ENCODE data around the gene DNAH14. TPM values are rescaled to one million over a fixed set of nuclear protein-coding genes. Genes with fewer than 3 reads are reported as not detected.
"Not testable (repeated sequence)": the region's sequence is repeated elsewhere in the genome, so short reads cannot be mapped to it uniquely, and the experiment has no call there.

DNAH14 gene
- total RNA-seq, 4 donors from 2014 or later: 4.1 to 84.0 (median 11.4) TPM

DNA sequence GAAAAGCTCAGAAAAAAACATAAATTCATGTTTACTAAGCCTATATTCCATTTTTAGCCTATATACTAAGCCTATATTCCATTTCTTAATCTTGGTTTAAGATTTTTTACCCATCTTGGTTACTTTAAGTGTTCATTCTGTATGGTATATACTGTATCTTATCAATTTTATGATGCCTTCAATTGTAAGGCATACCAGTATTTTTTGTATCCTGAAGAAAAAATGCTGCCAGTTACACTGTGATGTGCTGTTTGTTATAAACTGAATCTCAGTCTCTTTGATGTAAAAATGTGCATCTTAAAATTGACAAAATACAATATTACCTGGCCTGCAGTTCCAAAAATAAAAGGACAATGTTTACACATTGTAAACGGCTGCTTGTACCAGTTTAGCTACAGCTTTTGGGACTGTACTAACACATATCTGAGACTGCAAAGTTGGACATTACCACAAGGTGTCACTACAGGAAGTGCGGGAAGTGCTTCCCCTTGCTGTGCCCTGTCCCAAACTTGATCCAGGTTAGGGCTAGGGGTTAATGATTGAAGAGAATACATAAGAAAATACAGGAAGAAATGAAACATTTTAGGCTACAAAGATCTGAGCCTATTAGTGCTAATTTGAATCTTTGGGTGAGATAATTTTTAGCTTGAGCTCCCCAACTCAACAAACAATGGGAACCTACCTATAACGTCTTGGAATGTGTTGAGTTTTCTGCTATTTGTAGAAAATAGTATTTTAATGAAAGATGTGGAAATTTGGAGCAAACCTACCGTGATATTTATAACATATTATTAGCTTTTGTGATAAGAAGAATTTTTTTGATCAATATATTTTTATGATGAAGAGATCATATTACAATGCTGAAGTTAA, 389.5 kb downstream of the DNAH14 start:
- 24 to 45% methylated on average over 3 to 4 of the region's 4 CpGs for WGBS, 2 donors (ENCODE audit: low coverage in 1 of 2)
- in situ Hi-C loops (cut with MboI; ENCODE audit: low pct_ligation_motif_present in 1 of 4, low pct_unique_long_range_greater_than_20kb in 1 of 4, low sequenced_read_pairs in 3 of 4): loop anchor here in 1 of 4 donors (25.0 kb wide), 1 partner anchor 643 kb away; no protein-coding TSS in a partner anchor
- intact Hi-C loops (cut with DNase I; ENCODE audit: low total_unique reads): no loop called here
- Histone ChIP-seq H3K27ac (no peak overlapping the region), H3K4me3 (no peak overlapping the region), H3K9me3 (no peaks in the 10 kb centered on the region), H3K4me1 (peaks cover 0 to 6% (median 0%) of the 10 kb centered on the region in 4 donors), H3K36me3 (no peaks in the 10 kb centered on the region), H3K27me3 (no peaks in the 10 kb centered on the region)
- TF ChIP-seq POLR2A (IDR thresholded peaks at IDR 0.05): no peak
- no peak for TF ChIP-seq EP300 (IDR thresholded peaks at IDR 0.05; ENCODE audit: low read depth)
- peak; percentile 56 to 65 (median 61) for TF ChIP-seq CTCF (IDR thresholded peaks at IDR 0.05)
- no peak for TF ChIP-seq POLR2AphosphoS5 (IDR thresholded peaks at IDR 0.05)
- DNase-seq: peak; percentile 13

GRCh38 chr1:225319871-225320270, 390.4 kb downstream of the DNAH14 start:
- Histone ChIP-seq H3K27me3 (no peaks in the 10 kb centered on the region), H3K4me1 (peaks cover 0 to 6% (median 0%) of the 10 kb centered on the region in 4 donors), H3K9me3 (no peaks in the 10 kb centered on the region), H3K36me3 (no peaks in the 10 kb centered on the region), H3K27ac (no peak overlapping the region), H3K4me3 (no peak overlapping the region)
- in situ Hi-C loops (cut with MboI; ENCODE audit: low pct_ligation_motif_present in 1 of 4, low pct_unique_long_range_greater_than_20kb in 1 of 4, low sequenced_read_pairs in 3 of 4): loop anchor here in 1 of 4 donors (25.0 kb wide), 1 partner anchor 642 kb away; no protein-coding TSS in a partner anchor
- TF ChIP-seq POLR2AphosphoS5 (IDR thresholded peaks at IDR 0.05): no peak
- TF ChIP-seq EP300 (IDR thresholded peaks at IDR 0.05; ENCODE audit: low read depth): no peak
- TF ChIP-seq CTCF (IDR thresholded peaks at IDR 0.05): no peak
- no peak for TF ChIP-seq POLR2A (IDR thresholded peaks at IDR 0.05)
- DNase-seq: no peak
- intact Hi-C loops (cut with DNase I; ENCODE audit: low total_unique reads): loop anchor here (5.0 to 10.0 kb wide), 2 partner anchors 655 to 1192 kb away; no protein-coding TSS in a partner anchor

GRCh38 chr1:225321784-225322183, 392.3 kb downstream of the DNAH14 start:
- in situ Hi-C loops (cut with MboI; ENCODE audit: low pct_ligation_motif_present in 1 of 4, low pct_unique_long_range_greater_than_20kb in 1 of 4, low sequenced_read_pairs in 3 of 4): loop anchor here in 1 of 4 donors (25.0 kb wide), 1 partner anchor 641 kb away; no protein-coding TSS in a partner anchor
- WGBS, 2 donors (ENCODE audit: low coverage in 1 of 2): 94 to 95% methylated on average over 2 to 4 of the region's 4 CpGs
- no peak overlapping the region for H3K4me3 ChIP-seq
- H3K4me1 ChIP-seq: peaks cover 0 to 6% (median 0%) of the 10 kb centered on the region in 4 donors
- no peaks in the 10 kb centered on the region for H3K9me3 ChIP-seq
- no peaks in the 10 kb centered on the region for H3K27me3 ChIP-seq
- intact Hi-C loops (cut with DNase I; ENCODE audit: low total_unique reads): loop anchor here (5.0 to 10.0 kb wide), 2 partner anchors 653 to 1191 kb away; no protein-coding TSS in a partner anchor
- TF ChIP-seq POLR2A (IDR thresholded peaks at IDR 0.05) (no peak), CTCF (IDR thresholded peaks at IDR 0.05) (no peak), POLR2AphosphoS5 (IDR thresholded peaks at IDR 0.05) (no peak), EP300 (IDR thresholded peaks at IDR 0.05; ENCODE audit: low read depth) (no peak)
- DNase-seq: no peak
- no peak overlapping the region for H3K27ac ChIP-seq
- H3K36me3 ChIP-seq: no peaks in the 10 kb centered on the region

- Histone ChIP-seq H3K36me3 (no peaks in the 10 kb centered on the region), H3K4me3 (no peak overlapping the region), H3K9me3 (no peaks in the 10 kb centered on the region), H3K27me3 (no peaks in the 10 kb centered on the region), H3K27ac (no peak overlapping the region), H3K4me1 (no peaks in the 10 kb centered on the region)
- intact Hi-C loops (cut with DNase I; ENCODE audit: low total_unique reads) (loop anchor here (2.0 to 10.0 kb wide), 2 partner anchors 54 to 646 kb away; no protein-coding TSS in a partner anchor), in situ Hi-C loops (cut with MboI; ENCODE audit: low pct_ligation_motif_present in 1 of 4, low pct_unique_long_range_greater_than_20kb in 1 of 4, low sequenced_read_pairs in 3 of 4) (no loop called here)
- TF ChIP-seq POLR2AphosphoS5 (IDR thresholded peaks at IDR 0.05): no peak
- TF ChIP-seq CTCF (IDR thresholded peaks at IDR 0.05): no peak
- no peak for TF ChIP-seq EP300 (IDR thresholded peaks at IDR 0.05; ENCODE audit: low read depth)
- no peak for TF ChIP-seq POLR2A (IDR thresholded peaks at IDR 0.05)
- DNase-seq: no peak
Measured at GRCh38 chr1:225329041-225329440, 399.6 kb downstream of the DNAH14 start.

DNA sequence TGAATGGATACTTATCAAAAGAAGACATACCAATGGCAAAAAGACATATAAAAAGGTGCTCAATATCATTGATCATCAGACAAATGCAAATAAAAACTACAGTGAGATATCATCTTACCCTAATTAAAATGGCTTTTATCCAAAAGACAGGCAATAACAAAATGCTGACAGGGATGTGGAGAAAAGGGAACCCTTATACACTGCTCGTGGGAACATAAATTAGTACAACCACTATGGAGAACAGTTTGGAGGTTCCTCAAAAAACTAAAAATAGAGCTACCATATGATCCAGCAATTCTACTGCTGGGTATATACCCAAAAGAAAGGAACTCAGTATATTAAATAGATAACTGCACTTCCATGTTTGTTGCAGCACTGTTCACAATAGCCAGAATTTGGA, 400.5 kb downstream of the DNAH14 start:
- H3K27ac ChIP-seq; in situ Hi-C loops (cut with MboI; ENCODE audit: low pct_ligation_motif_present in 1 of 4, low pct_unique_long_range_greater_than_20kb in 1 of 4, low sequenced_read_pairs in 3 of 4); H3K27me3 ChIP-seq; H3K4me3 ChIP-seq; H3K9me3 ChIP-seq; DNase-seq; H3K36me3 ChIP-seq; H3K4me1 ChIP-seq: not testable (repeated sequence)
- WGBS, 2 donors (ENCODE audit: low coverage in 1 of 2): 70 to 75% methylated on average over 1 of the region's 1 CpG
- intact Hi-C loops (cut with DNase I; ENCODE audit: low total_unique reads): loop anchor here (2.0 to 10.0 kb wide), 2 partner anchors 53 to 645 kb away; no protein-coding TSS in a partner anchor
